Brain microvascular endothelial cell (primary cell): ENCODE measurements around the gene FOXL1.

Experiments used
- DNase-seq: peaks from one replicate; pipeline ENCODE4 v3.0.0-alpha.2; 2020
- H3K27ac ChIP-seq: fragments of 250-450 bp; sonication (Bioruptor Pico); 2 replicates; pipeline ENCODE4 v1.5.1; 2020; ENCODE audit warnings: mild to moderate bottlenecking, moderate library complexity
- H3K27me3 ChIP-seq: fragments of 250-450 bp; sonication (Bioruptor Pico); replicated peaks from 2 replicates; pipeline ENCODE4 v1.5.1; 2020; ENCODE audit warnings: mild to moderate bottlenecking
- H3K36me3 ChIP-seq: fragments of 250-450 bp; sonication (Bioruptor Pico); replicated peaks from 2 replicates; pipeline ENCODE4 v1.5.1; 2020; ENCODE audit warnings: mild to moderate bottlenecking
- H3K4me3 ChIP-seq: 2 replicates; pipeline ENCODE4 v1.5.1; 2011; ENCODE audit warnings: low read depth, mild to moderate bottlenecking, control low read depth, low read length, moderate library complexity
- in situ Hi-C: cut with HindIII; loops from 2 replicates; pipeline ENCODE4 v1.10.0; 2017; ENCODE audit warnings: low sequenced_read_pairs, low pct_ligation_motif_present
- TF ChIP-seq, protein P1 (sequence below): IDR thresholded peaks from 2 replicates; pipeline ENCODE4 v1.5.1; 2011; ENCODE audit warnings: low read depth, mild to moderate bottlenecking, moderate library complexity, low read length, control low read depth, inconsistent platforms; ENCODE audit errors: missing control alignments

Gene FOXL1

DNA sequence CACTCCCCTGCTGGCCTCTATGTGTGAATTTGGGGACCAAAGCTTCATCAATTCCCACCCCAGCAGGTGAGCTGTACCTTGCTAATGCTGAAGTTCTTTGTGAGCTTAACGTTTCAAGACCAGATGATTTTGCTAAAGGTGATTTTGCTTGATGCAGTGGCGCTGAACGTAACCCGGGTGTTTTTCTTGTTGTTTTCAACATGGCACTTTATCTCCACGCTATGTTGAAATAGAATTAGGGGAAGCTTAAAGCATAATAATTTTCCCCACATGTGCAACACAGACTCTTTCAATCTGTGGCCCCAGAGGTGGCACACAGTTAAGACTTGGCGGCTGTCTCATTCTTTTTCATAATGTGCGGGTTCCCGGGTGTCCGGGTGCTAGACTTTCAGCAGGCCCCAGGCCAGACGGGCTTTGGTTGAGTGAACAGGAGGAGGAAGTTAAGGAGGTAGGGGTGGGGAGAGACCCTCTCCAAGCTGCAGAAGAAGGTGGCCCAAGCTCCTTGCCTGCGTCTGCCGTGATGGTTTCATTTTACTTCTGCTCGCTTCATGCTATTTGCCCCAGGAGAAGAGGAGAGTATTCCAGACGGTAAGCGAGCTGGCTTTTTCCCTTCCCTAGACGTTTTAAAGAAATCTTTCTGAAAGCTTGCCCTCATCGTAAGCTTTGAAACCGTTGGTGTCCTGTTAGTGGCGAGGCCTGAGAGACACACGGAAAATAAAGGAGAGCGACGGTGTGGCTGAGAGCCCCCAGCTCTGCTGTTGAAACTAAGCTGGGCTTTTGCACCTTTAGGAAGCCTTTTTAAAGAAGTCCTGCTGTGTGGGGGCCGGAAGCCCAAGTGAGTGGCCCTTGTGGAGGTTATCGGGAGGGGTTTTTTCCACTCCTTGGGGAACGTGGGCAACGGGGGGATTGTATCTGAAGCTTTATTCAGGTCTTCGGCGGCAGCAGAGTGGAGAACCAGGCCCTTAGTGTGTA is 7.5 kb upstream of the FOXL1 start:
- Histone ChIP-seq H3K27me3 (no peaks in the 10 kb centered on the region), H3K4me3 (peak overlapping the region; percentile 93), H3K27ac (peak overlapping the region; percentile 79), H3K36me3 (peaks cover 68% of the 10 kb centered on the region)
- no peak for DNase-seq
- TF ChIP-seq, protein P1, sequence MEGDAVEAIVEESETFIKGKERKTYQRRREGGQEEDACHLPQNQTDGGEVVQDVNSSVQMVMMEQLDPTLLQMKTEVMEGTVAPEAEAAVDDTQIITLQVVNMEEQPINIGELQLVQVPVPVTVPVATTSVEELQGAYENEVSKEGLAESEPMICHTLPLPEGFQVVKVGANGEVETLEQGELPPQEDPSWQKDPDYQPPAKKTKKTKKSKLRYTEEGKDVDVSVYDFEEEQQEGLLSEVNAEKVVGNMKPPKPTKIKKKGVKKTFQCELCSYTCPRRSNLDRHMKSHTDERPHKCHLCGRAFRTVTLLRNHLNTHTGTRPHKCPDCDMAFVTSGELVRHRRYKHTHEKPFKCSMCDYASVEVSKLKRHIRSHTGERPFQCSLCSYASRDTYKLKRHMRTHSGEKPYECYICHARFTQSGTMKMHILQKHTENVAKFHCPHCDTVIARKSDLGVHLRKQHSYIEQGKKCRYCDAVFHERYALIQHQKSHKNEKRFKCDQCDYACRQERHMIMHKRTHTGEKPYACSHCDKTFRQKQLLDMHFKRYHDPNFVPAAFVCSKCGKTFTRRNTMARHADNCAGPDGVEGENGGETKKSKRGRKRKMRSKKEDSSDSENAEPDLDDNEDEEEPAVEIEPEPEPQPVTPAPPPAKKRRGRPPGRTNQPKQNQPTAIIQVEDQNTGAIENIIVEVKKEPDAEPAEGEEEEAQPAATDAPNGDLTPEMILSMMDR = no peak
- in situ Hi-C loops = loop anchor here (5.0 to 25.0 kb wide), 2 partner anchors 491 to 716 kb away; no protein-coding TSS in a partner anchor

DNA sequence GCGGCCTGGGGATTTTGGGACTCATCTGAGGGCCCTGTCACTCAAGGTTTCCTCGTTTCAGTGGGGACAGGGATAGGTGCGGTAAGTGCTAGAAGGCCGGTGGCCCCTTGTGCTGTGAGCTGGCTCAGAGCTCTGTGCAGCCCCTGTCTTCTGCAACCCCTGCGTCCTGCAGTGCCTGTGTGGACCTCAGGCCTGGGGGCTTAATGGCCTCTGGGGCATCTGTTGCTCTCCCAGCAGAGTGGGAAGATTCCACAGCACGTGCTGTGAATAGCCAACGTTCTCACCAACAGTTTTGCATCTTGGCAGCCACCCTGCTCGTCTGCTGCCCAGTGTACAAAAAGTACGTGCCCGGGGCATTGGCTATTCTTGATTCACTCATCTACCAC is 6.8 kb upstream of the FOXL1 start:
- in situ Hi-C loops = loop anchor here (5.0 to 25.0 kb wide), 2 partner anchors 491 to 716 kb away; no protein-coding TSS in a partner anchor
- Histone ChIP-seq H3K4me3 (peak overlapping the region; percentile 93), H3K36me3 (peaks cover 68% of the 10 kb centered on the region), H3K27me3 (no peaks in the 10 kb centered on the region), H3K27ac (peak overlapping the region; percentile 79)
- TF ChIP-seq, protein P1 = no peak
- DNase-seq = no peak

DNA sequence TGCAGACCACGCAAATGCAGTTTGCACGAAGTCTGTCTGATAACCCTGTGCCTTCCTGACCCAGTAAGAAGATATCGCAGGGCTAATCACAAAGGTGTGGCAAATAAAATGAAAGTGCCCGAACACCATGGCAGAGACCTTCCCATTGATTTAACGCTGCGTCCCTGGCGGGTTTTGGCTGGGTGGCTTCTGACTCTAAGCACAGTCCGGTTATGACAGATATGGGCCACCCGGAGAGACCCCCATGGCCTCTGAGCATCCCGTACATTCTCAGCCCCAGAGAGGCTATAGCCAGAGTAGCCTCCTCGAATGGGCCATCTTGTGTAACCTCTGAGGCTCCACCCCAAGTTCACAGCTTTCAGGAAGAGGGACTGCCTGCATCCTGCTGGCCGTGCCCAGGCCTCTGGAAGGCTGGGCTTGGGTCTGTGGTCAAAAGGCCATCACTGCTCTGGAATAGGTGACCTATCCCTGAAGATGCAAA is 6.3 kb upstream of the FOXL1 start:
- TF ChIP-seq, protein P1 = no peak
- Histone ChIP-seq H3K27me3 (no peaks in the 10 kb centered on the region), H3K4me3 (peak overlapping the region; percentile 93), H3K27ac (peak overlapping the region; percentile 79), H3K36me3 (peaks cover 68% of the 10 kb centered on the region)
- DNase-seq = no peak
- in situ Hi-C loops = loop anchor here (5.0 to 25.0 kb wide), 2 partner anchors 490 to 715 kb away; no protein-coding TSS in a partner anchor

DNA sequence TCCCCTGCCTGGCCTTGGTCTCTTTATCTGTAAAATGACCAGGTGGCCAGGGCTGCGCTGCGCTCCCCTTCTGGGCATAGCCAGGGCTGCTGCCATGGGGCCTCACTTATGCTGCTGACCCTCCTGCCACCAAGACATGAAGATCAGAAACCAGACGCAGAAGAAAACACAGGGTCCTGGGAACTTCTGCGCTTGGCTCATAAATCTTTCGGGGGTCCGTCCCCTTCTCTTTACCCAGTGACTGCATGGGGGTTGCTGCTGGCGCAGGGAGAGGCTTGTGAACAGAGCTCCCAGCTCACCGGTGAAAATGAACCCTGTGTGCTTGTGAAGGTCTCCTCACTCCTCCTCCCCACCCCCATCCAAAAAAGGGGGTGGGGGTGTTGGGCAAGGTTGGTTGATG is 5.7 kb upstream of the FOXL1 start:
- DNase-seq = no peak
- peaks cover 66% of the 10 kb centered on the region for H3K36me3 ChIP-seq
- H3K27ac ChIP-seq = peak overlapping the region; percentile 79
- peak overlapping the region; percentile 93 for H3K4me3 ChIP-seq
- no peaks in the 10 kb centered on the region for H3K27me3 ChIP-seq
- in situ Hi-C loops = loop anchor here (5.0 to 25.0 kb wide), 2 partner anchors 490 to 715 kb away; no protein-coding TSS in a partner anchor
- TF ChIP-seq, protein P1 = no peak

DNA sequence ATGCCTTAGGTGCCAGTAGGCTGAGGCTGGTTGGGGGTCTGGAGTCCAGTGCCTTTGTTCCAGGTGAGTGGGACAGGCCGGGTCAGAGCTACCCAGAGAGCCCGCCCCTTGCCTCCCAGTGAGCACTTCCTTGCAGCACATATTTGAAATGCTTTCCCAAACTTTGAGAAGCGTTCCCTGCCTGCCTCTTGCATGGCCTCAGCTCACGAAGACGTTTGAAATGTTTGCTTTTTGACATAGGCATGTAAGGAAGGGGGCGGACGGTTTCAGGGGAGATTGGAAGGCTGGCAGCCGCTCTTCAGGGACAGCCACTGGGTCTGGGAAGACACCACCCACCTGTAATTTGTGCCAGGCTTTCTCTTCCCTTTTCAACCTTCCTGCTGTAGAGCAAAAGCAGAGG is 5.1 kb upstream of the FOXL1 start:
- peak overlapping the region; percentile 79 for H3K27ac ChIP-seq
- TF ChIP-seq, protein P1 = no peak
- H3K4me3 ChIP-seq = no peak overlapping the region

More for the DNA sequence above, 5.1 kb upstream of the FOXL1 start:
- no peak for DNase-seq
- peaks cover 60% of the 10 kb centered on the region for H3K36me3 ChIP-seq
- no peaks in the 10 kb centered on the region for H3K27me3 ChIP-seq
- in situ Hi-C loops = loop anchor here (5.0 to 25.0 kb wide), 2 partner anchors 489 to 714 kb away; no protein-coding TSS in a partner anchor
